Pulmonary artery endothelial cell (primary cell): Measurements from ENCODE around the gene HK1. TPM values are rescaled to one million over a fixed set of nuclear protein-coding genes. Genes with fewer than 3 reads are reported as not detected.
"Not testable (repeated sequence)": the region's sequence is repeated elsewhere in the genome, so short reads cannot be mapped to it uniquely, and the experiment has no call there.

Experiments used
- DNase-seq: peaks from one replicate; pipeline ENCODE4 v3.0.0-alpha.2; 2011; ENCODE audit warnings: low read depth, low spot score
- total RNA-seq: library from RNA; depleted of rRNA; stranded (reverse); fragments of >200 nt; gene quantifications from 2 replicates; pipeline ENCODE4 v1.2.3, GENCODE V29; 2014

The HK1 gene
- total RNA-seq, 1 donor from 2014 or later, result 157 TPM

DNA sequence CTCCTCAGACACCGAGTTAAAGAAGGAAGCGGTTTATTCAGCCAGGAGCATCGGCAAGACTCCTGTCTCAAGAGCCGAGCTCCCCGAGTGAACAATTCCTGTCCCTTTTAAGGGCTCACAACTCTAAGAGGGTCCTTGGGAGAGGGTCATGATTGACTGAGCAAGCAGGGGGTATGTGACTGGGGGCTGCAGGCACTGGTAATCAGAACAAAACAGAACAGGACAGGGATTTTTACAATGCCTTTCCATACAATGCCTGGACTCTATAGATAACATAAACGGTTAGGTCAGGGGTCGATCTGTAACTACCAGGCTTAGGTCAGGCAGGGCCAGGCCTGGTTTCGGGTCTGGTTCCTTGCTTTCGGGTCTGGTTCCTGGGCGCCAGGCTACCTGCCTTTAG lies 30.0 kb downstream of the HK1 start:
- DNase-seq, result not testable (repeated sequence)

- no peak for DNase-seq
These were observed 33.0 kb downstream of the HK1 start for GRCh38 chr10:69311309-69311708.

DNA sequence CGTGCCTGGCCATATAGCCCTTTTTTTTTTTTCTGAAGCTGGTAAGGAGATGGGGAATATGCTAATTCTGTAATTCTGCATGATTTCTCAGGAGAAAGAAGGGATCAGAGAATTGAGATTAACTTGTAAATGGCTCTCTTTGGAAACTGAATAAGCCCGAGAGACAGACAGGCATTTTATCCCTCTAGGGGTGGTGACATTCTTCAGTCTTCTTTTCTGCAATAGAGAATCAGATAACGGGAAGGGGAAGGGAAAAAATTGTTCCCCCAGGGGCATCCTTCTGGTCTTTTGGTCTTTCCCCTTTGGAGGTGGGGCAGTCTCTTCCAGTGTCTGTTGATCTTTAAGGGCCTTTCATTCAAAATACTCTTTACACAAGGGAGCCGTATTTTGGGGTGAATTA lies 34.2 kb downstream of the HK1 start:
- DNase-seq, result no peak

DNA sequence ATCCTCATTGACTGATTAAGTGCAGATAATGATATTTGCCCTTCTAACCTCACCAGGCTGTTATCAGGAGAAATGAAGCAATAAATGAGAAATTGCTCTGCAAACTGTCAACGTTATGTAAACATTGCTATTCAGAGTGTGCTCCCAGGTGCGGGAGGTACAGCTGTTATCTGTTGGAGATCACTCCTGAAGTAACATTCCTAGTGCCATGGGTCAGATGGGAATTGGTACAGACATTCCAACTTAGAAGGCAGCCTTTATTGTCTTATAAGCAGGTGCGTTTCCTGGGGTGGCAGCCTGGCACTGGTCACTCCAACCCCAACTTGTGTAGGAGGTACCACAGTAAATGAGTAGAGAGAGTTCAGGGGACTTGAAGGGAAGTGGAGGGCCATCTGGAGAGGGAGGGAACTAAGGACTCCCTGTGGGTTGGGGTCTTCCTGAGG lies 36.8 kb downstream of the HK1 start:
- no peak for DNase-seq

GRCh38 chr10:69315610-69316312 lies 37.5 kb downstream of the HK1 start:
- no peak for DNase-seq

DNA sequence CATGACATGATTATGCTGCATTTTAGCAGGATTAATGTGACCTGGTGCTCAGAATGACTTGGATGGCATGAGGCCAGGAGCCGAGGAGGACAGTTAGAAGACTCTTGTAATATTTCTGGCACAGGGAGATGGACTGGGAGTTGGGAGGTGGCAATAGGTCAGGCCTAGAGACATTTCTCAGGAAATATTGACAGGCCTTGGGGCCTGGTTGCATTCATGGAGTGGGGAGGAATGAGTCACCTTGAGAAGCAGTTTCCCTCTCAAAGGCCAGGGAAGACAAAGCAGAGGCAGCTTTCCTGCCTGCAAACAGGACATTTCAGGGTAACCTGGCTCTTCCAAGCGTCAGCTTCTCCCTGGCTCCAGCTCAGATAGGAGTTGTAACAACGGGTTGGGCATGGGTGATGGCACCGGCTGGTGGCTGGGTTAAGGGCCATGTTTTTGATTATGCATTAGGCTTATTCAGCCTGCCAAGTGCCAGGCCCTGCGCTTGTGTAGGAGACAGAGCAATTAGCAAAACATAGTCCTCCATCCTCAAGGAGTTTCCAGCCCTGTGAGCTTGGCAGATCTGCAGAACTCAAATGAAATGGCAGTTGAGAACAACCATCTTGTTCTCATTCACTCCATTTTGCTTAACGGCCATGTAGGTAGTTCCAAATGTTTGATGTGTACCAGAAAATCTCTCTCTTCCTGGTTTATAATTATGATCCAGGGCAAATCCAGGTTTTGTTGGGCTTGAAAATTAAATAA lies 38.2 kb downstream of the HK1 start:
- no peak for DNase-seq

- no peak for DNase-seq
These were observed 38.9 kb downstream of the HK1 start for GRCh38 chr10:69317175-69317604.

DNA sequence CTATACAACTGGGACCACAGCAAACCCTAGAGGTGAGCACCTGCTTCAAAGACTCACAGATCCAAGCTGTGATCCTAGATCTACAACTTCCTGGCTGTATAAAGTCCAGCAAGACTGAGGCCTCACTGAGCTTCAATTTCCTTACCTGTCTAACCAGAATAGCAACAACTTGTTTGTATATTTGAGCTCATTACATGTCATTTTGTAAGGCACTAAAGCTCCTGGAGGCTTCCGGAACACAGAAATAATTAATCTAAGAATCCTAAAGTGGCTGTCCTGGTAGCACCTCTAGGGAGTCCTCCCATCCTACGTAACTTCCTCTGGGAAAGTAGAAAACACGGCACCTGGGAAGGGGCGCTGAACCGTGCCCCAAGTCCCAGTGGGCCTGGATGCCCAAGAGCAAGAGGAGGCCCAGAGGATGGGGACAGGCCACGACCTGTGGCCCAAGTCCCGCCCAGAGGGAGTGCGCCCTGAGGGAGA lies 39.4 kb downstream of the HK1 start:
- no peak for DNase-seq

DNA sequence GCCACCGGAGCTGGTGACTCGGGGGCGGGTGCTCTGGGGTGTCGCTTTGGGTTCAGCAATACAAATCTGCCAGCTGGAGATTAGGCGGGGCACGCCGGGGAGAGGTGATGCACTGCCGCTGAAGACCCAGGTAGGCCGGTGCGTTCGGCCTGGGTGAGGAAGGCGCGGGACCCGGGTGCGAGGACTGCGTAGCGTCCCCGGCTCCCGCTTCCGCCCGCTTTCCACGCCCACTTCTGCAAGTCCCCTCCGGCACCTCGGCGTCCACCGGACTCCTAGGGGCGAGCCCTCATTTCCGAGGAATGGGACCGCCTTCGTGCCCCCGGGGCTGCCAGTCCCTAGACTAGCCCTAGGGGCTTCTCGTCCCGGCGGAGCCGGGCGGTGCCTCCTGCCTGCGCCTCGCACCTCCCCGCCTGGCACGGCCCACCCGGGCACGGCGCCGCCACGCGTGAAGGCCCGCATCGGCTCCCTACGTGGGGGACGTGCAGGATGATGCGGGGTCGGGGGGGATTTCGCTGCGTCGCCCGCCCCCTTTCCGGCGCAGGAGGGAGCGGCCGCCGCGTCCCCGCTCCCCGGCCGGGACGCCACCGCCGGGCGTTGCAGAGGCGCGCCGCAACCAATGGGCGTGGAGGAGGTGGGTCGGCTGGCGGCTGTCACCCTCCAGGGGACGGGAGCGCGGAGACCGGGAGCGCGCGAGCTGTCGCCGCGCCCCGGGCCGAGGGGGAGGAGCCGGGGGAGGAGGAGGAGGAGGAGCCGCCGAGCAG lies 40.0 kb downstream of the HK1 start:
- DNase-seq, result no peak

DNA sequence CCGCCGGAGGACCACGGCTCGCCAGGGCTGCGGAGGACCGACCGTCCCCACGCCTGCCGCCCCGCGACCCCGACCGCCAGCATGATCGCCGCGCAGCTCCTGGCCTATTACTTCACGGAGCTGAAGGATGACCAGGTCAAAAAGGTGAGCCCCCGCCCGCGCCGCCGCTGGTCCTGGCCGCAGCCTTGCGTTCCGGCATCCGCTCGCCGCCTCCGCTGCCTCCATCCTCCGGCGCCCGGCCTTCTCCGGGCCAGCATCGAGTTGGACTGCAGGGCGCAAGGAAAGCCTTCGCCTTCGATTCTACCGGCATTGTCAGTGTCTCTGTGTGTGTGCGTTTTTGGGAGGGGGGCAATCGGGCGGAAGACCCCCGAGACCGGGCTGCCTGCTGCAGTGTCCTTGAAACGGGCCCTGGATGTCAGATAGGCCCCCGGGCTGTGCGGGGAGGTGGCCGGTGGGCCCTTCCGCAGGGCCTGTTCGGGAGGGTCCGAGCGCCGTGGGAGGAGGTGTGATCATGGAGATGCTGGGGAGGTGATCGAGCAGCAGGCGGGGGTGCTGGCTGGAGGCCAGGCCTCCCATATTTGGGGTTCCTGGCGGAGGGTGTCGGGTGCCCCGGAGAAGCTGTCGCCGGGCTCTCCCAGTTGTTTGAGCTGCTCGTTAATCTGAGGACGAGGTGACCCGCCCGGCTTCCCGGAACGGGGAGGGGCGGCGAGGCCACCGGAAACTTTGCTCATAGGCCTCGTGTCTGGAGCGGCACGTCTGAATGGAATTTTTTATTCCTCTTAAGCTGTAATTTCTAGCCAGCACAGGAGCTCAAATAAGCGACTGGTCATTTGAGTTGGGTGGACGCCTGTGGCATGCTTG lies 40.8 kb downstream of the HK1 start:
- no peak for DNase-seq

- DNase-seq, result no peak
These were observed 41.6 kb downstream of the HK1 start for GRCh38 chr10:69319841-69320316.

- no peak for DNase-seq
These were observed 42.2 kb downstream of the HK1 start for GRCh38 chr10:69320521-69320920.

- DNase-seq, result no peak
These were observed 42.9 kb downstream of the HK1 start for GRCh38 chr10:69321039-69321715.

GRCh38 chr10:69321865-69322264 lies 43.6 kb downstream of the HK1 start:
- peak; percentile 59 for DNase-seq

- not testable (repeated sequence) for DNase-seq
These were observed 44.0 kb downstream of the HK1 start for GRCh38 chr10:69322346-69322745.

GRCh38 chr10:69323622-69324021 lies 45.3 kb downstream of the HK1 start:
- DNase-seq, result no peak

DNA sequence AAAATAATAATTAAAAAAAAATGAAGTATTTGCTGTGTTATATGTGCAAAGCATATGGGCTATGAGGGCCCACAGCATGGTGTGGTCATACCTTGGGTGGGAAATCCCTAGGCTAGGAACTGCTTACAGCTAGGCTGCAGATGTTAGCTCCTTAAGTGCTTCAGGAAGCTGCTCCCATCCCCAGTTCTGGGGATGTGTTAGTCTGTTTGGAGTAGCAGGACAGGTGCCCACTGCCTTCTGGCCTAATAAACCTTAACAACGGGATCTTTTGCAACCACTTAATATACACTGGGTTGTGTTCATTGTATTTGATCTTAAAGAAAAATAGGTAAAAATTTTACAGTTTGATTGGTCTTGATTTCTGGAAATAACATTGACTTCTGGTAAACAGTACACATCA lies 46.3 kb downstream of the HK1 start:
- DNase-seq, result no peak

- DNase-seq, result not testable (repeated sequence)
These were observed 47.6 kb downstream of the HK1 start for GRCh38 chr10:69325637-69326523.

GRCh38 chr10:69326692-69327091 lies 48.4 kb downstream of the HK1 start:
- DNase-seq, result no peak
